ENCODE results near the gene CHD9.
"Not testable (repeated sequence)": the region's sequence is repeated elsewhere in the genome, so short reads cannot be mapped to it uniquely, and the experiment has no call there.

The CHD9 gene

GRCh38 chr16:53075461-53075860 lies 20.7 kb downstream of the CHD9 start:
- DNase-seq = not testable (repeated sequence)

DNA sequence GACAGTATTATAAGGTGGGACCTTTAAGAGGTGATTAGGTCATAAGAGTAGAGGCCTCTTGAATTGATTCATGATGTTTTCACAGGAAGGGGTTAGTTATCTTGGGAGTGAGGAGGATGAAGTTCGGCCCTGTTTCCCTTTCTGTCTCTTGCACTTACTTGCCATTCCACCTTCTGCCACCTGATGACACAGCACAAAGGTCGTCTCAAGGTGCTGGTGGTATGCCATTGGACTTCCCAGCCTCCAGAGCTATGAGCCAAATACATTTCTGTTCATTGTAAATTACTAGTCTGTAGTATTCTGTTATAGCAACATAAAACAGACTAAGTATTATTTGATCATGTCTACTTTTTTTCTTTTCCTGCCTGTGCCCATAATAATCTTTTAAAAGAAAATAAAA lies 23.5 kb downstream of the CHD9 start:
- DNase-seq = no peak

GRCh38 chr16:53078765-53079485 lies 24.1 kb downstream of the CHD9 start:
- no peak for DNase-seq

- DNase-seq = peak; percentile 93
Measured at GRCh38 chr16:53080345-53081031, 25.7 kb downstream of the CHD9 start.

DNA sequence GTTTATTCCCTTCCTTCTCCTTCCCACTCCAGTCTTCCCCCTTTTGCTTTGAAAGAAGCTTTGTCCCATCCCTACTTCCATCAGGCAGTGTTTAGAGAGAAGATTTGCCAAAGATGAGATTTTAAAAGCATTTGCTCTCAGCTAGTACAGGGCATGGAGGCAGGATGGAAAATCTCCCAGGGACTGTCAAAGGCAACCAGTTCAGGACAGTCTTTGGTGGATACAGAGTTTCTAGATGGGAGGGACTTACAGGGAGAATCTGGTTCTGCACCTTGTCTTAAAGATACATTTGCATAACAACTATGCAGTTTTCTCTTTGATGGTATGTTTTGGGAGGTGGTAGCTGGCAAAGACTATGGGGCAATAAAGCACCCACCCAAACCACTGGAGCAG lies 26.2 kb downstream of the CHD9 start:
- no peak for DNase-seq

GRCh38 chr16:53081686-53082407 lies 27.1 kb downstream of the CHD9 start:
- no peak for DNase-seq

GRCh38 chr16:53082509-53082908 lies 27.7 kb downstream of the CHD9 start:
- DNase-seq = no peak

GRCh38 chr16:53083119-53083518 lies 28.3 kb downstream of the CHD9 start:
- DNase-seq = no peak

DNA sequence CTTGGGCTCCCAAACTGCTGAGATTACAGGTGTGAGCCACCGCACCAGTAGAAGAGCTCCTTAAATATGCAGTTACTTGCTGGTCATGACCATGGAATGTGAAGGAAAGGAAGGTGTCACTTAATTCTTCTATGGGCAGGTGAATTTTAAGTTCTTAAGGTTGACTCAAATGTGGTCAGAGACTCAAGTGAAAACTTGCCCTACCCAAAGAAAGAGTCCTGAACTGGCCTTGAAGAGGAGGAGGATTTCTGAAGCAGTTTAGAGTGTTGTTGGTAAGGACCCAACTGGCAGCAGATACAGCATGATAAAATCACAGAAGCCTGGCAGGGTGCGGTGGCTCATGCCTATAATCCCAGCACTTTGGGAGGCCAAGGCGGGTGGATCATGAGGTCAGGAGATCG lies 29.4 kb downstream of the CHD9 start:
- DNase-seq = no peak

GRCh38 chr16:53084746-53085334 lies 30.0 kb downstream of the CHD9 start:
- DNase-seq = no peak

DNA sequence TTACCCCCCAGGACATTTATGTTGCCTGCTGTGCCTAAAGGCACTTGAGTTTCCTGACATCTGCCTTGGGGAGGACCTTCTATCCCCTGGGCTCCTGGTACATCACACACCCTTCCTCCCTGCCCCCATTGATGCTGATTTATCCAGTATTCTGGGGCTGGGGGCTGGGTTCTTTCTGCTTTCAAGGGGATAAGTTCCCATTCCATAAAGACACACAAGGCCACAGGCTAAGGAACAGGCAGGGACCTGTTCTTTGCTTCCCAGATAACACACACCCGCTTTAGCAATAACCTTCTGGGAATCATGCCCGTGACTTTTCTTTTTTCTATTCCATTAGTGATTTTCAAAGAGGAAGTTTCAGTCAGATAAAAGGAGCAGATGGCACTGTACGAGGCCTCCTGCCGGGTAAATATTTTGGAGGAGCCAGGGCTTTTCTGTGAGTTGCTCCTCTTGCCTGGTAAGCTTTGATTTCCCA lies 30.6 kb downstream of the CHD9 start:
- no peak for DNase-seq

DNA sequence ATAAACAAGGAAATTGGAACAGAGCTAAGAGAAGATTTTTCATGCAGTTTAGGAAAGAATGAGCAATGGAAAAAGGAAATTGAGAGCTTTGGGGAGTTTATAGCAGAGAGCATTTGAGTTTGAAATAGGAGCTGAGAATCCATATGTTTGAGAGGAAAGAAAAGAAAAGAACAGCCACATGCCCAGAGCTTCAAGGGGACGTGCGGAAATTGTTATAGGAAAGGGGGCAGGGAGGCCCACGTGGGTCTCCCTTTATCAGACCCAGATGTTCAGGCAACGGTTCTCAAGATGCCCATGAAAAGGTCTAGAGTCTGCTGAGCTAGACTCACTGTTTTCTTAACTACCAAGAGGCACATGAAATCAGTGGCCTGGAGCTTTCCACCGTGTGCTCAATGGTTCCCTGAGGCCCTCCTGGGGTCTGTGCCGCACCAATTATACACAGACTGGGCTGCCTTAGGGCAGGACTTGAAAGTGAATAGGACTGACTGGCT lies 31.2 kb downstream of the CHD9 start:
- peak; percentile 84 for DNase-seq

GRCh38 chr16:53087101-53087500 lies 32.3 kb downstream of the CHD9 start:
- DNase-seq = no peak

DNA sequence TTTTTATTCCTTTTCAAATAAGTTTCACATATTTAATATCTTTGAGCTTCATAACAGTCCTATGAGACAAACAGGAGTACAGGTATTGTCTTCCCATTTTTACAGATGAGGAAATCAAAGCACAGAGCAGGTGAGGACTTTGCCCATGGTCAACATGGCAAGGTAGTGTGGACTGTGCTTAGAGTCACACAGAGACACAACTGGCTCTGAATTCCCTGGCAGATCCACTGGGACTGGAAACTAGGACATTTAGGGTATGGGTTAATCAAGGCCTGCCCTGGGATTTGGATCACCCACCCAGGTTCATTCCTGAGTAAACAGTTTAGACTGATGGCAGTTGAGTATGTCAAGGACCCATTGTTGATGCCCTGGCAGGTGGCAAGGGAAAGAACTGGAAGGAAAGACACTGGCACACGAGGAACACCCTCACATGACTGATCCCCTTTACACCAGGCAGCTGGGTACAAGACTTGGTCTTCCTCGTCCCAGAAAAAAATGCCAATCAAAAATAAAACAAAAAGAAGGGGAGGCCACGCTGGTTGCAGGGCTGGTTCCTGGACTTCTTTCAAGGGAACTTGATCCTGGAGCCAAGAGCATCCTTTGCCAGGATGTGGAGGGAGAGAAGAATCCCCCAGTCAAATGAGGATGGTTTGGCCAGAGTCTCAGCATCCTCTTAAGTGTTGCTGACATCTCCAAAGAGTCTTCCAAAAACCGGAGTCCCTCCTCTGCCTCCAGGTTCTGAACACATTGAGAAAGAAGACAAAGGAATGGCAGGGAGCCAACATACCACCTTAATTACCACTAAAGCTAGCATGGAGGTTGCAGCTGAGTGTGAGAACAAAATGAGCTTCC lies 34.9 kb downstream of the CHD9 start:
- DNase-seq = peak; percentile 70

GRCh38 chr16:53090286-53090590 lies 35.4 kb downstream of the CHD9 start:
- DNase-seq = no peak

GRCh38 chr16:53090591-53091411 lies 36.0 kb downstream of the CHD9 start:
- peak; percentile 99 for DNase-seq

DNA sequence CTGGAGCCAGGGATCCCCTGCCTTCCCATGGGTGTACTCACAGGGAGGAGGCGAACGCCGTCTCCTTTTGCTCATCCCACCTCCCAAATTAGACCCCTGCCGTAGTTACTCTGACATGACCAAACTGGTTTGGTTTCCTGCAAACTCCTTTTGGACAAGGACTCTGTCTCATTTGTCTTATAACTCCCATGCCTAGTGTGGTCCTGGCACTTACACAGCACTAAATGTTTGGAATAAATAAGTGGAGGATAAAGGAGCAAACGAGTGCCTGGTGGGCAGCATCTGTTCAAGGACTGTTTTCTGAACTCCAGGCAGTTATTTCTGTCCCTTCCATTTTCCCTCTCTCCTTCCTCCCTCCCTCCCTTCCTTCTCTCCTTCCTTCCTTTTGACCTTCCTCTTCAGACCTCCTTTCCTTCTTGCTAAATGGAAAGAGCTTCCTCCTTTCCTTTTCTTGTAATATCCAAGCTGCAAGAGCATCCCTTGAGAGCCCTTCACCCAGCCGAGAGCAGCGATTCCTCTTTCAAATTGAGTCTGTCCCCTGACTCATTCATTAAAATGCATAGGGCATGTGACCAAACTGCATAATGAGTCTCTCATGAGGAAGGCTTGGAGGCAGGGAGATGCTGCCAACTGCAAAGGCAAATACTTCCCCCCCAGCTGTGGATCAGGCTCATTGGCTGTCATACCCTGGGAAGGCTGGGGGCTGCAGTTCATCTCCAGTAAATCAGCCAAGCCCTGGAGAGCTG lies 36.8 kb downstream of the CHD9 start:
- DNase-seq = peak; percentile 93

GRCh38 chr16:53092284-53092683 lies 37.5 kb downstream of the CHD9 start:
- no peak for DNase-seq

DNA sequence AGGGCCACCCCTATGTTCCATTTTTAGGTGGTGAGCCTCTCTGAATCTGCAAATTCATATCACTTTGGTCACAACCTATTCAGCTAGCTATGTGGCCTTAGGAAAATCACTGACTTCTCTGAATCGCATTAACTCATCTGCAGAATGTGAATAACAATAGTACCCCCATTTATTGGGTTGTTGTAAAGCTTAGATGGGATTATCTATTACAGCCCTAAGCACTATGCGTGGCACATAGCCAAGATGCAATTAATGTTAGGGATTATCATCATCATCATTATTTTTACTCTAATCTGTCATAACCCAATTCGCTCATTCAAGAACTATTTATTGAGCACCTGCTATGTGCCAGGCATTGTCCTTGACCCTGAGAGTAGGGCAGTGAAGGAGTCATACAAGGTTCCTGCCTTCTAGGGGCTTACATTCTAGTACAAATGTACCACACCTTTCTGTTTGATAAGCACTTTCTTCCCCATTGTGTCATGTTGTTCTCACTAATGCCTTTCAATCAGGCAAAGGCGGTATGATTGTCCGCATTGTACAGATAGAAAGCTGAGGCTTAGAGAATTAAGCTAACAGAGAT lies 38.5 kb downstream of the CHD9 start:
- DNase-seq = no peak

- peak; percentile 44 for DNase-seq
Measured at GRCh38 chr16:53094013-53094630, 39.3 kb downstream of the CHD9 start.
